ENCODE data around the gene METTL24. TPM values are rescaled to one million over a fixed set of nuclear protein-coding genes. Genes with fewer than 3 reads are reported as not detected.

Gene METTL24
- total RNA-seq, 1 experiment from 2014 or later: not detected

GRCh38 chr6:110385458-110385863 is 27.3 kb upstream of the METTL24 start:
- H4K20me1 ChIP-seq (ENCODE audit: insufficient read depth): no peaks in the 10 kb centered on the region

GRCh38 chr6:110378552-110378951 is 20.4 kb upstream of the METTL24 start:
- Histone ChIP-seq H3K4me1 (replicated peaks; ENCODE audit: insufficient read depth) (no peaks in the 10 kb centered on the region), H3K79me2 (ENCODE audit: low read depth) (no peaks in the 10 kb centered on the region), H4K20me1 (ENCODE audit: insufficient read depth) (no peaks in the 10 kb centered on the region), H3K4me2 (no peak overlapping the region), H3K4me3 (no peak overlapping the region), H3K27ac (no peak overlapping the region), H3F3A (ENCODE audit: insufficient read depth, low read depth) (no peaks in the 10 kb centered on the region), H2AFZ (no peak overlapping the region), H3K9me3 (ENCODE audit: insufficient read depth, low read depth) (peaks cover 3% of the 10 kb centered on the region; the same call in 1 of the 2 replicates), H3K36me3 (ENCODE audit: low read depth) (no peaks in the 10 kb centered on the region), H3K27me3 (ENCODE audit: insufficient read depth, low read depth) (0 out of 2 replicates have a peak, but pooled peaks cover 9% of the 10 kb centered on the region), H3K9me2 (ENCODE audit: insufficient read depth) (no peaks in the 10 kb centered on the region; the same call in 1 of the 2 replicates)
- TF ChIP-seq EZH2 (IDR thresholded peaks at IDR 0.05; ENCODE audit: low read depth) (no peak), CTCF (conservative IDR thresholded peaks at IDR 0.05) (no peak)
- intact Hi-C loops (cut with micrococcal nuclease; ENCODE audit: unreplicated experiment): no loop called here
- no peak for DNase-seq
- ChIA-PET POLR2A (ENCODE audit: unreplicated experiment) (no interaction called here), CTCF (no interaction called here)
- BruUV-seq (replicated peaks): no TSS peak

More at GRCh38 chr6:110385458-110385863, 27.3 kb upstream of the METTL24 start:
- POLR2A ChIA-PET (ENCODE audit: unreplicated experiment): no interaction called here
- peaks cover 3% of the 10 kb centered on the region; the same call in 1 of the 2 replicates for H3K9me3 ChIP-seq (ENCODE audit: insufficient read depth, low read depth)
- no peaks in the 10 kb centered on the region for H3K9me2 ChIP-seq (ENCODE audit: insufficient read depth)
- no TSS peak for BruUV-seq (replicated peaks)
- CTCF ChIA-PET: no interaction called here
- intact Hi-C loops (cut with micrococcal nuclease; ENCODE audit: unreplicated experiment): no loop called here
- H3K4me3 ChIP-seq: no peak overlapping the region
- no peak overlapping the region for H3K4me2 ChIP-seq
- no peak overlapping the region for H2AFZ ChIP-seq
- no peaks in the 10 kb centered on the region for H3K36me3 ChIP-seq (ENCODE audit: low read depth)
- no peaks in the 10 kb centered on the region for H3F3A ChIP-seq (ENCODE audit: insufficient read depth, low read depth)
- H3K79me2 ChIP-seq (ENCODE audit: low read depth): no peaks in the 10 kb centered on the region
- no peak overlapping the region for H3K27ac ChIP-seq
- H3K27me3 ChIP-seq (ENCODE audit: insufficient read depth, low read depth): 0 out of 2 replicates have a peak, but pooled peaks cover 4% of the 10 kb centered on the region
- no peak for TF ChIP-seq CTCF (conservative IDR thresholded peaks at IDR 0.05)
- no peak for TF ChIP-seq EZH2 (IDR thresholded peaks at IDR 0.05; ENCODE audit: low read depth)
- H3K4me1 ChIP-seq (replicated peaks; ENCODE audit: insufficient read depth): no peaks in the 10 kb centered on the region
- no peak for DNase-seq

GRCh38 chr6:110369066-110369465 is 10.9 kb upstream of the METTL24 start:
- ChIA-PET CTCF (interaction anchor here (0.6 kb wide), 2 partner anchors 14 to 39 kb away, joined by 3 read pairs; no protein-coding TSS in a partner anchor), POLR2A (ENCODE audit: unreplicated experiment) (no interaction called here)
- no peaks in the 10 kb centered on the region for H3F3A ChIP-seq (ENCODE audit: insufficient read depth, low read depth)
- H4K20me1 ChIP-seq (ENCODE audit: insufficient read depth): no peaks in the 10 kb centered on the region
- H3K27me3 ChIP-seq (ENCODE audit: insufficient read depth, low read depth): peaks cover 64% of the 10 kb centered on the region
- DNase-seq: no peak
- BruUV-seq (replicated peaks): no TSS peak
- no peak overlapping the region for H3K27ac ChIP-seq
- H3K4me1 ChIP-seq (replicated peaks; ENCODE audit: insufficient read depth): no peaks in the 10 kb centered on the region
- no peaks in the 10 kb centered on the region for H3K9me3 ChIP-seq (ENCODE audit: insufficient read depth, low read depth)
- no peaks in the 10 kb centered on the region for H3K9me2 ChIP-seq (ENCODE audit: insufficient read depth)
- H3K4me2 ChIP-seq: no peak overlapping the region
- no peak for TF ChIP-seq CTCF (conservative IDR thresholded peaks at IDR 0.05)
- TF ChIP-seq EZH2 (IDR thresholded peaks at IDR 0.05; ENCODE audit: low read depth): no peak
- no peak overlapping the region for H3K4me3 ChIP-seq
- no peaks in the 10 kb centered on the region for H3K36me3 ChIP-seq (ENCODE audit: low read depth)
- H2AFZ ChIP-seq: no peak overlapping the region
- H3K79me2 ChIP-seq (ENCODE audit: low read depth): no peaks in the 10 kb centered on the region
- intact Hi-C loops (cut with micrococcal nuclease; ENCODE audit: unreplicated experiment): no loop called here

Data from PC-9 (cell line).